ENCODE measurements around the gene CCDC13. TPM values are rescaled to one million over a fixed set of nuclear protein-coding genes. Genes with fewer than 3 reads are reported as not detected.

The CCDC13 gene
- total RNA-seq, 2 experiments from 2014 or later: 0.46 to 0.63 TPM

- no peak overlapping the region for H3K4me3 Mint-ChIP-seq
- ChIA-PET CTCF (interaction anchor here (0.6 to 1.1 kb wide), 4 partner anchors 31 to 126 kb away, joined by 3 to 4 read pairs (median 3); no protein-coding TSS in a partner anchor), POLR2A (no interaction called here)
- H3K4me1 Mint-ChIP-seq: peaks cover 18% of the 10 kb centered on the region
- no peaks in the 10 kb centered on the region for H3K27me3 Mint-ChIP-seq
- no peaks in the 10 kb centered on the region for H3K9me3 Mint-ChIP-seq (ENCODE audit: low read depth)
- DNase-seq: no peak
- no peak overlapping the region for H3K27ac Mint-ChIP-seq
- ATAC-seq: no peak
- no peaks in the 10 kb centered on the region for H3K36me3 Mint-ChIP-seq (ENCODE audit: low read depth)
- intact Hi-C loops (cut with DNase I, micrococcal nuclease): loop anchor here (5.0 to 10.0 kb wide), 3 partner anchors 88 to 498 kb away; partner anchors contain the start of gene ZBTB47 (in 2 of the 2)
These were observed 30.4 kb downstream of the CCDC13 start for GRCh38 chr3:42742688-42743087.

- ATAC-seq (no peak), DNase-seq (no peak)
- Mint-ChIP-seq H3K27ac (no peak overlapping the region), H3K27me3 (no peaks in the 10 kb centered on the region), H3K36me3 (ENCODE audit: low read depth) (no peaks in the 10 kb centered on the region), H3K4me1 (peaks cover 14% of the 10 kb centered on the region), H3K4me3 (no peak overlapping the region), H3K9me3 (ENCODE audit: low read depth) (no peaks in the 10 kb centered on the region)
- POLR2A ChIA-PET: no interaction called here
- intact Hi-C loops (cut with DNase I, micrococcal nuclease): loop anchor here (5.0 to 10.0 kb wide), 3 partner anchors 87 to 497 kb away; partner anchors contain the start of gene ZBTB47 (in 2 of the 2)
- CTCF ChIA-PET: interaction anchor here (0.6 to 1.1 kb wide), 4 partner anchors 30 to 127 kb away, joined by 3 to 4 read pairs (median 3); no protein-coding TSS in a partner anchor
These were observed 30.8 kb downstream of the CCDC13 start for GRCh38 chr3:42742259-42742658.

DNA sequence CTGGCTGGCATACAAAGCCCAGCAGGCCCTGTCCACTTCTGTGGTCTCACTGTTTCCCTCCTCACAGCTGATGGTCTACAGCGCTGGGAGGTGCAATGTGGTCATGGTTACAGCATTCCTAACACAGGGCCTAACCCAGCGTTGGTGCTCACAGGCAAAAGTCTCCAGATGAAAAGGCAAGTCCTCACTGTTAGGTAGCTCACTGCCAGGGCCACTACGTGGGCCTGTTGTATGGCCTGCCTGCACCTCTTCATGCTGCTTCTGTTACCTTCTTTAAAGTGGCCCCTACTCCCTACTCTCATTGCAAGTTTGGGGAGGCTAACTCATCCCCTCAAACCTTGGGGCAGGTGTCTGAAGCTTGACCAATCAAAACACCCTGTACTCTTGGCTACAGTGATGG is 31.3 kb downstream of the CCDC13 start:
- POLR2A ChIA-PET: no interaction called here
- Mint-ChIP-seq H3K27ac (no peak overlapping the region), H3K4me3 (no peak overlapping the region), H3K9me3 (ENCODE audit: low read depth) (no peaks in the 10 kb centered on the region), H3K27me3 (no peaks in the 10 kb centered on the region), H3K4me1 (peaks cover 11% of the 10 kb centered on the region), H3K36me3 (ENCODE audit: low read depth) (no peaks in the 10 kb centered on the region)
- DNase-seq: no peak
- intact Hi-C loops (cut with DNase I, micrococcal nuclease): loop anchor here (5.0 to 10.0 kb wide), 3 partner anchors 87 to 497 kb away; partner anchors contain the start of gene ZBTB47 (in 2 of the 2)
- no peak for ATAC-seq
- CTCF ChIA-PET: interaction anchor here (0.7 kb wide), 1 partner anchor 121 kb away, joined by 3 read pairs; no protein-coding TSS in a partner anchor

GRCh38 chr3:42739401-42740158 is 33.5 kb downstream of the CCDC13 start:
- H3K4me1 Mint-ChIP-seq: peaks cover 7% of the 10 kb centered on the region
- intact Hi-C loops (cut with DNase I, micrococcal nuclease): loop anchor here (5.0 to 10.0 kb wide), 3 partner anchors 85 to 495 kb away; partner anchors contain the start of gene ZBTB47 (in 2 of the 2)
- POLR2A ChIA-PET: no interaction called here
- no peak for ATAC-seq
- H3K27ac Mint-ChIP-seq: no peak overlapping the region
- no peaks in the 10 kb centered on the region for H3K36me3 Mint-ChIP-seq (ENCODE audit: low read depth)
- no peaks in the 10 kb centered on the region for H3K27me3 Mint-ChIP-seq
- H3K4me3 Mint-ChIP-seq: no peak overlapping the region
- CTCF ChIA-PET: interaction anchor here (0.8 kb wide), 1 partner anchor 145 kb away, joined by 3 read pairs; no protein-coding TSS in a partner anchor
- no peaks in the 10 kb centered on the region for H3K9me3 Mint-ChIP-seq (ENCODE audit: low read depth)
- DNase-seq: no peak

GRCh38 chr3:42736531-42736930 is 36.5 kb downstream of the CCDC13 start:
- CTCF ChIA-PET: interaction anchor here (0.6 kb wide), 1 partner anchor 24 kb away, joined by 3 read pairs; no protein-coding TSS in a partner anchor
- Mint-ChIP-seq H3K4me3 (no peak overlapping the region), H3K36me3 (ENCODE audit: low read depth) (no peaks in the 10 kb centered on the region), H3K27ac (no peak overlapping the region), H3K9me3 (ENCODE audit: low read depth) (no peaks in the 10 kb centered on the region), H3K27me3 (no peaks in the 10 kb centered on the region), H3K4me1 (no peaks in the 10 kb centered on the region)
- DNase-seq: no peak
- no peak for ATAC-seq
- POLR2A ChIA-PET: no interaction called here
- intact Hi-C loops (cut with DNase I, micrococcal nuclease): no loop called here

- no peak for ATAC-seq
- H3K4me3 Mint-ChIP-seq: no peak overlapping the region
- DNase-seq: no peak
- intact Hi-C loops (cut with DNase I, micrococcal nuclease): no loop called here
- no peaks in the 10 kb centered on the region for H3K4me1 Mint-ChIP-seq
- H3K9me3 Mint-ChIP-seq (ENCODE audit: low read depth): no peaks in the 10 kb centered on the region
- no peaks in the 10 kb centered on the region for H3K27me3 Mint-ChIP-seq
- CTCF ChIA-PET: interaction anchor here (0.6 kb wide), 1 partner anchor 23 kb away, joined by 3 read pairs; no protein-coding TSS in a partner anchor
- no peaks in the 10 kb centered on the region for H3K36me3 Mint-ChIP-seq (ENCODE audit: low read depth)
- POLR2A ChIA-PET: no interaction called here
- no peak overlapping the region for H3K27ac Mint-ChIP-seq
These were observed 37.0 kb downstream of the CCDC13 start for GRCh38 chr3:42736081-42736480.

- Mint-ChIP-seq H3K4me1 (no peaks in the 10 kb centered on the region), H3K9me3 (ENCODE audit: low read depth) (no peaks in the 10 kb centered on the region), H3K36me3 (ENCODE audit: low read depth) (no peaks in the 10 kb centered on the region), H3K27me3 (no peaks in the 10 kb centered on the region), H3K4me3 (no peak overlapping the region), H3K27ac (no peak overlapping the region)
- POLR2A ChIA-PET: no interaction called here
- intact Hi-C loops (cut with DNase I, micrococcal nuclease): no loop called here
- DNase-seq (no peak), ATAC-seq (no peak)
- CTCF ChIA-PET: interaction anchor here (0.6 to 1.1 kb wide), 3 partner anchors 9 to 23 kb away, joined by 3 to 4 read pairs (median 3); no protein-coding TSS in a partner anchor
These were observed 37.4 kb downstream of the CCDC13 start for GRCh38 chr3:42735615-42736014.

DNA sequence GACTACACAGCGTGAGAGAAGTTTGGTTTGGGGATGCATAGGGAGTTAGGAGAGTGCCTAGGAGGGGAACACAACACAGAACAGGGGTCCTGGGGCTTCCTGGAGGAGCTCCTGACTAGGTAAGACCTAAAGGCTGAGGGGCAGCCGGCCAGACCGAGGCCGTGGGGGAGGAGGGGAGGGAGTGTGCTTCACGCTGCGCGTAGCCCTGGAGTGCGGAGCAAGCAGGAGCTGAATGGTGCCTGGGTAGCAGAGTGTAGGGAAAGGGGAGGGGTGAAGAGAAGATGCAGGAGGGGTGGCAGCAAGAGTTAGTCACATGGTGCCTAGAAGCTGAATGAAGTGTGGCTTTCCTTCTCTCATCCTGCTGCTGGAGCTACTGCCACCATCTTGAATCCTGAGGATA is 38.0 kb downstream of the CCDC13 start:
- ATAC-seq (no peak), DNase-seq (no peak)
- intact Hi-C loops (cut with DNase I, micrococcal nuclease): no loop called here
- Mint-ChIP-seq H3K4me1 (no peaks in the 10 kb centered on the region), H3K36me3 (ENCODE audit: low read depth) (no peaks in the 10 kb centered on the region), H3K27ac (no peak overlapping the region), H3K9me3 (ENCODE audit: low read depth) (no peaks in the 10 kb centered on the region), H3K27me3 (no peaks in the 10 kb centered on the region), H3K4me3 (no peak overlapping the region)
- ChIA-PET POLR2A (no interaction called here), CTCF (interaction anchor here (0.7 to 1.1 kb wide), 2 partner anchors 10 to 15 kb away, joined by 3 to 4 read pairs; no protein-coding TSS in a partner anchor)

GRCh38 chr3:42734263-42734860 is 38.7 kb downstream of the CCDC13 start:
- Mint-ChIP-seq H3K27me3 (no peaks in the 10 kb centered on the region), H3K9me3 (ENCODE audit: low read depth) (no peaks in the 10 kb centered on the region), H3K36me3 (ENCODE audit: low read depth) (no peaks in the 10 kb centered on the region), H3K4me1 (no peaks in the 10 kb centered on the region), H3K4me3 (no peak overlapping the region), H3K27ac (no peak overlapping the region)
- CTCF ChIA-PET: interaction anchor here (1.1 kb wide), 1 partner anchor 10 kb away, joined by 4 read pairs; no protein-coding TSS in a partner anchor
- POLR2A ChIA-PET: no interaction called here
- ATAC-seq: no peak
- no peak for DNase-seq
- intact Hi-C loops (cut with DNase I, micrococcal nuclease): no loop called here

DNA sequence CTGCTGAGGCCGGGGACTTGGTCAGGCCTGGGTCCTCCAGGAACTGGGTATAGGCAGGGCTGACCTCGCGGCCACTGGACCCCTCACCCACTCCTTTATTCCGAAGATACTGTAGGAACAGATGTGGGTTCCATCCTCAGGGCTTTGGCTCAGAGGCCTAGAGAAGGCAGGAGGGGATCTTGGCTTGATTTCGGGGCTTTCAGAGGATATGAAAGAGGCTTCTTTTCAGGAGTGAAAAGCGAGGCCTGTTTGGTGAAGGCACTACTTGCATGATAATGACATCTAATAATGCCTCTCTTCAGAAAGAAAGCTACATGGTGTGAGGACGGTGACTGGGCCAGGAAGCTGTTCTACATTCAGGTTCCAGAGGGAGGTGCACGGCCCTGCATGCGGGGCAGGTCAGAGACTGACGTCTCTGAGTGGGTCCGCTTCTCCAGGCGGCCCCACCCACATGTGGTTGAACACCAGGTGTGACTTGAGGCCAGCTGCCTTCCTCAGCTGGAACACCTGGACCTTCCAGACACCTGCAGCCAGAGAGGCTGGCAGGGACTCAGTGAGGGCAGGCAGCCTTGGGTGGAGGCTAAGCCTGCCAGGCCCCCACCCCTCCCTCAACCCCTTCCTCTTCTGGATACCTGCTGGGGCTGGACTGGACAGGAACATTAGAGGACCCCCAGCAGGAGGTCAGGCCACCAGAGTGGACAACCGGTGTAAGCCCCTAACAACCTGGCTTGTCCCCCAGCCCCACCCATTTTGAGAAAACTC is 39.4 kb downstream of the CCDC13 start:
- CTCF ChIA-PET: interaction anchor here (0.9 kb wide), 1 partner anchor 98 kb away, joined by 3 read pairs; no protein-coding TSS in a partner anchor
- Mint-ChIP-seq H3K4me1 (no peaks in the 10 kb centered on the region), H3K9me3 (ENCODE audit: low read depth) (no peaks in the 10 kb centered on the region), H3K36me3 (ENCODE audit: low read depth) (no peaks in the 10 kb centered on the region), H3K27me3 (no peaks in the 10 kb centered on the region), H3K4me3 (no peak overlapping the region), H3K27ac (no peak overlapping the region)
- ATAC-seq: no peak
- DNase-seq: no peak
- POLR2A ChIA-PET: no interaction called here
- intact Hi-C loops (cut with DNase I, micrococcal nuclease): no loop called here

DNA sequence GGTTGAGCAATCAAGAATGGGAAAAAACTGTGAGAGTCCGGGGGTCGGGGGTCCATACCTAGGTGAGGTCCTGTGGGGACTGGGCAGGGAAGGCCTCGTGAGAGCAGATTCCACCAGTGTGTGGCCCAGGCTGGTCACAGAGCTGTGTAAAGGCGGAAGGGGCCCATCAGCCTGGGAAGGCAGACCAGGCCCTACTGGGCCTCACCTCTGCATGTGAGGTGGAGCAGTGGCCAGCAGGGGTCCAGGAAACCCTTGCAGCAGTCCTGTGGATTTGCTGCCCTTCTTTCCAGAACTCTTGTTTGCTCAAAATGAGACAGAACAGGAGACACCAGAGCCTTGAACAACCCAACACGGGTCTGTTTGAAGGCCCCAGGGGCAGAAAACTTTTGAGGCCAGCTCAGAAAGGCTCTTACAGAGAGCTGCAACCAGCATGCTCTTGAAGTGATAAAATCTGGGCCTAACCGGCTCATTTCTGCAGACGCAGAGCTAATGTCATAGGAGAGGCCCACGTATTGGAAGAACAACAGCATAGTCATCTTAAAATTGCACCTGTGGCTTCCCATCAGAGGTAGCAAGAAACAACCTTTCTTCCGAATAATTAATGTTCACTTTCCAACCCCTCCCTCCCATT is 40.1 kb downstream of the CCDC13 start:
- no peaks in the 10 kb centered on the region for H3K4me1 Mint-ChIP-seq
- no peak overlapping the region for H3K4me3 Mint-ChIP-seq
- ChIA-PET POLR2A (no interaction called here), CTCF (interaction anchor here (0.9 kb wide), 1 partner anchor 99 kb away, joined by 3 read pairs; no protein-coding TSS in a partner anchor)
- no peak overlapping the region for H3K27ac Mint-ChIP-seq
- no peak for DNase-seq
- intact Hi-C loops (cut with DNase I, micrococcal nuclease): no loop called here
- no peaks in the 10 kb centered on the region for H3K9me3 Mint-ChIP-seq (ENCODE audit: low read depth)
- ATAC-seq: no peak
- no peaks in the 10 kb centered on the region for H3K36me3 Mint-ChIP-seq (ENCODE audit: low read depth)
- no peaks in the 10 kb centered on the region for H3K27me3 Mint-ChIP-seq

Measured in activated CD4-positive, alpha-beta T cell treated with anti-CD3 and anti-CD28 coated beads for 36 hours (primary cell).